GM12801 (cell line): Measurements from ENCODE around the gene CHRM2.

Experiments used
- CTCF ChIP-seq: IDR thresholded peaks from one replicate; pipeline ENCODE4 v1.5.1; 2011; ENCODE audit warnings: control low read depth; ENCODE audit not compliant: insufficient read length; ENCODE audit errors: extremely low read depth

Gene CHRM2

GRCh38 chr7:136869001-136869961 is 829 bp downstream of the CHRM2 start:
- TF ChIP-seq CTCF, result no peak

GRCh38 chr7:136869991-136870865 is 1.8 kb downstream of the CHRM2 start:
- TF ChIP-seq CTCF, result no peak

- no peak for TF ChIP-seq CTCF
Observed at GRCh38 chr7:136870866-136871487, 2.5 kb downstream of the CHRM2 start.

- no peak for TF ChIP-seq CTCF
Observed at GRCh38 chr7:136874393-136875032, 6.1 kb downstream of the CHRM2 start.

GRCh38 chr7:136877509-136877908 is 9.1 kb downstream of the CHRM2 start:
- no peak for TF ChIP-seq CTCF

GRCh38 chr7:136877990-136878389 is 9.5 kb downstream of the CHRM2 start:
- no peak for TF ChIP-seq CTCF
